HG02798 (cell line): ENCODE data around the gene PVR.
"Not testable (repeated sequence)": the region's sequence is repeated elsewhere in the genome, so short reads cannot be mapped to it uniquely, and the experiment has no call there.

Experiments
- ATAC-seq: cut with Tn5 transposase; IDR thresholded peaks from one replicate; pipeline ENCODE4 v1.9.1; 2021; ENCODE audit warnings: mild to moderate bottlenecking; ENCODE audit not compliant: unreplicated experiment, poor library complexity

The PVR gene

DNA sequence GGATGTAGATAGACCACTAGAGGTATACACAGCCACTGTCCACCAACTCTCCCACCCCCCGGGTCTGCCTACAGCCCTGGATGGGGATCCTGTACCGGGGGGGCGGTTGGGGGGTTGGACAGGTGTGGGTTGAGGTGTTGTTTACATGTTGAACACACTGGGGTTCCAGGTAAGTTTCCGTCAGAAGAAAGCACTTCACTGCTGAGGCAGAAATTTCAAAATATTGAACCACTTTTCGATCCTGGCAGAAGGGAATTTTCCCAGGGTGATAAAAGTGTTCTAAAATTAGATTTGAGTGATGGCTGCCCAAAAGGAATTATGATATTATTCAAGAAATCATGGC, 48.6 kb downstream of the PVR start:
- ATAC-seq: no peak

DNA sequence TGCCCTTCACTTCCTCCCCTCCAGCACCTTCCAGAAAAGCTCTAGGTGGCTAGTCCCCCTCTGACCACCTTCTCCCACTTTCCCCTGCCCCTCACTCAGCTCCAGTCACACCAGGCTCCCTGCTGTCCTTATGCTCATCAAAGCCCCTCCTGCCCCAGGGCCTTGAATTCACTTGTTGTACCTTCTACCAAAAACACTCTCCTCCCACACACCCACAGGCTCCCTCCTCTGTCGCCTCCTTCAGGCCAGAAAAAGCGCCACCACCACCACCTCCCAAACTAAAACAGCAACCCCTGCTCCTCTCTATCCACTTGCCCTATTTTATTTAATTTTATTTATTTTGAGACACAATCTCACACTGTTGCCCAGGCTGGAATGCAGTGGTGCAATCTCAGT, 50.5 kb downstream of the PVR start:
- no peak for ATAC-seq

DNA sequence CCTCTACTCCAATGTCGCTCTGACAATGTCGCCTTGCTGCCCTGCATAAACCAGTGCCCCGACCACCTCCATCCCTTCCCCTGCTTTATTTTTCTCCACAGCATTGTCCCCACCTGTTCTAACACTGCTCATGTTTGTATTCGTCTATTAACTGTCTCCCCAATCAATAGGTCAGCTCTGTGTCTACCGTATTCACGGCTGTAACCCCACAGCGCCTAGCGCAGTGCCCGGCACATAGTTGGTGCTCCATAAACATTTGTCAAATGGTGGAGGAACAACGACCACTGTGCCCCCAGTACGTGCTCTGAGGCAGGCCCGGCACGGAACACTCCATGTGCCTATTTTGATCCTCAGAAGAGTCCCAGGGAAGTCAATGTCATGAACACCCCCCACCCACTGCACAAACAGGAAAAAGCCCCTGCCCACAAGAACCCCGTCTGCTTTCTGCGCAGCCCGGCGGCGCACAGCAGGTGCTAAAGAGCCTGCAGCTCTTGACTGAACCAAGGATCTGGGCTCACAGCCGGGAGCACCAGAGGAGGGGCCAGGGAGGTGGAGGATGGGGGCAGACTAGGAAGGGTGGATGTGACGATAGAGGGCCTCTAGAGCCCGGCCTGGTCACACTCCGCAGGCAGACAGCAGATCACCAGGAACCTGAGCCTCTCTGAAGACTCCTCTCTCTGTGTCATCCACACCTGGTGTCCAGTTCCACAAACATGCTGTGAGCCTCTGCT, 53.4 kb downstream of the PVR start:
- ATAC-seq: no peak

DNA sequence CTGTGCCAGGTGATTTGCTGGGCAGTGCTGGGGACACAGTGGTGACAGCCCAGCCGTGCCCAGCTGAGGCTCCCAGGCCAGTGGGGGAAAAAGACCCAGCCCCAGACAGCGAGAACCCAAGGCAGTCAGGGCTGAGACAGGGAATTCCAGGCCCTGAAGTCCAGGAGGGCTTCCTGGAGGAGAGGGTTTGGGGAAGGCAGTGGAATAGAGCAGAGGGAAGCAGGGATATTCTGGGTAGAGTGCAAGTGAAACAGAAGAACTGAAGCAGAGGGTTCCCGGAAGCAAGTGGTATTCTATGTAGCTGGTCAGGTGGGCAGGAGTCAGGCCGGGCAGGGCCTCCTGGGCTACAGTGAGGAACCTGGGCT, 53.9 kb downstream of the PVR start:
- ATAC-seq: no peak

DNA sequence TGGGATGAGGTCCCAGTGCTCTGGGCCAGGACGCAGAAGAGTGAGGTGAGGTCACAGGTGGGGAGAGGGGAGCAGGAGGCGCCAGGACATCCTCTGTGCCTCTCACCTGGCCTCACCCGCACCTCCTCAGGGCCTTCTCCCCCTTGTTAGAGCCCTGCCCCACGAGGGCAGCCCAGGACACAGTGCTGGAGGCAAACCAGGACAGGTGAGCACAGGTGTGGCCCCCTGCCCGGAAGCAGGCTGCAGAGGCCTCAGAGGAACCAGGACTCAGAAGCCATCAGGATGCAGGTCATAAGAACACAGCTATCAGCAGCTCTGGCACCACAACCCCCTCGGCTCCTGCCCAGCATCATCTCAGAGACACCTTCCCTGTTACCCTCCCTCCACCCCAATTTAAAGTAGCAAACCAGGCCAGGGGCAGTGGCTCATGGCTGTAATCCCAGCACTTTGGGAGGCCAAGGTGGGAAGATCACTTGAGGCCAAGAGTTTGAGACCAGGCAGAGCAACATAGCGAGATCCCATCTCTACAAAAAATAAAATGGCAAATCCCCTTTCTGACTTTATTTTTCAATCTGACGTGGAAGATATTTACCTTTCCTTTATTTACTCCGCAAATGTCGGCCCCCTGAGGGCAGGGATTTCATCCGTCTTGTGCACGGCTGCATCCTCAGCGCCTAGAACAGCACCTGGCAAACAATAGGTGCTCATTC, 54.9 kb downstream of the PVR start, which contains the start of gene CEACAM16:
TSS of gene CEACAM16 (plus strand) at position 660 of the 710 bp plus-strand sequence. CDS start 2,306 bp downstream, outside the sequence.
- ATAC-seq: no peak

DNA sequence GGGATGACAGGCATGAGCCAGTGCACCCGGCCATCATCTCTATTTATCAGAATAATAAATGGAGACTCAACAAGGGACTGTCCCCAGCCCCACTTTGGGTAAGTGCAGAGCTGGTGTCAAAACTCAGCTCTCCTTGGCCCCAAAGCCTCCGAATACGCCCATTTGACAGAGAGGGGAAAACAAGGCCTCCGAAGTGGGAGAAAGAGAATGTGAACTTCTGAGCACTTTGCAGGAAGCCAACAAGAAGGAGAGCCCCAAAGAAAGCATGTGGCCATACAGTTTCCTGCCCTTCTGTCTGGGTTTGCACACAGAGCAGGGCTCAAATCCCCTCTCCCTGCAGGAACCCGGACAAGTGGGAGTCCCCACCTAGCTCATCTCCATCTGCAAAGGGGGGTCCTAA, 56.8 kb downstream of the PVR start:
- ATAC-seq: no peak

DNA sequence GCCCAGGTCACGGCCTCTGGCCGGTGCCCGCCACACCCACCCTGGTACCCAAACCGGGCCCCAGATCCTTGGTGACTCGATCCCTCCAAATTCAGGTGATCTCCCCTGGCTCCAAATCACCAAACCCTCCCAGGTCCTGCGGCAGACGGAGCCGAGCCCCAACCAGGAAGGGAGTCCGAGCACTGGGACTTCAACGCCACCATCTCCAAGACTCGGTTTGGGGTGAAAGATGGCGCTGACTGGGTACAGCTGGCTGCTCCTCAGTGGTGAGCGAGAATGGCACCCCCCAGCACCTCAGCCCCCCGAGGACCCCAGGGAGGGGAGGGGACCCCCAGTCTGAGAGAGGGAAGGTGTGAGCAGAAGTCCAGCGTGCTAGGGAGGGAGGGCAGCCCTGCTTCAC, 57.5 kb downstream of the PVR start:
- ATAC-seq: no peak

DNA sequence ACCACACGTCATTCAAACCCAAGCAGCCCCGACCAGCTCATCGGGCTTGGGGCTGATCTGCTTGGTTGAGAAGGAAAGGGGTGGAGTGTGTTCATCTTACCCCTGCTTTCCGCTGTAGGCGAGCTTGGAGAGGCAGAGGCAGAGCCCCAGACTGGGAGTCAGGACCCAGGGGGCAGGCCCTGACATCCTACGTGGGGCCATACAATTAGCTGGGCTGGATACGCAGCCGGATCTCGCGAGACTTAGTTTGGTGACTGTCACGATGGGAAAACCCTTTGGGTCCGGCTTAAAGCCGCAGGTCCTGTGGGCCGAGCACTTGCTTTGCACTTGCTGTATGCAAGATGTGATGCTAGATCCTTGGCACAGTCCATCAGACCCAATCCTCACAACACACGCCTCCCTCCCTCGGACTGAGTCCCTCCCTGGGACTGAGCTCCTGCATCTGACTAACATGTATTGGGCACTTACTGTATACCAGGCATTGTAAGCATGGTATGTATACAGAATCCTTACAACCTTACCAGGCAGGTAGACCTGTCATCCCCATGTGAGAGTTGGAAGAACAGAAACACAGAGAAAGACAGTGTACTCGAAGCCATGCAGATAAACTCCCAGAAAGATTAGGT, 59.0 kb downstream of the PVR start:
- ATAC-seq: no peak

DNA sequence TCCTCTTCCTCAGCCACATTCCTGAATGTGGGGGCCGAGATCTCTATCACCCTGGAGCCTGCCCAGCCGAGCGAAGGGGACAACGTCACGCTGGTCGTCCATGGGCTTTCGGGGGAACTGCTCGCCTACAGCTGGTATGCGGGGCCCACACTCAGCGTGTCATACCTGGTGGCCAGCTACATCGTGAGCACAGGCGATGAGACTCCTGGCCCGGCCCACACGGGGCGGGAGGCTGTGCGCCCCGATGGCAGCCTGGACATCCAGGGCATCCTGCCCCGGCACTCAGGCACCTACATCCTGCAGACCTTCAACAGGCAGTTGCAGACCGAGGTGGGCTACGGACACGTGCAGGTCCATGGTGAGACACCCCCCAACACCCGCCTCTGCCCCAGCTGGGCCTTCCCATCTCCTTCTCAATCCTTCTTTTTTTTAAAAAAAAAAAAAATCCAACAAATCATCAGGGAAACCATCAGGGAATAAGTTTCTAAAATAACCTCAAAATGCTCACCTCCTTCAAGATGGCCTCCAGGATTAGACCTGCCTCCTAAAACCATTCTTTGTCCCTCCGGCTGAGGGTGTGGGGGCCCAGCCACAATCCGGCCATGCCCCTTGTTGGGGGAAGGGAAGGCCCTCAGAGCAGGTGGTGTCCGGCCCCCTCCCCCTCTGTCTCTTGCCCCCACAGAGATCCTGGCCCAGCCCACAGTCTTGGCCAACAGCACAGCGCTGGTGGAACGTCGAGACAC, 59.8 kb downstream of the PVR start:
- ATAC-seq: no peak

DNA sequence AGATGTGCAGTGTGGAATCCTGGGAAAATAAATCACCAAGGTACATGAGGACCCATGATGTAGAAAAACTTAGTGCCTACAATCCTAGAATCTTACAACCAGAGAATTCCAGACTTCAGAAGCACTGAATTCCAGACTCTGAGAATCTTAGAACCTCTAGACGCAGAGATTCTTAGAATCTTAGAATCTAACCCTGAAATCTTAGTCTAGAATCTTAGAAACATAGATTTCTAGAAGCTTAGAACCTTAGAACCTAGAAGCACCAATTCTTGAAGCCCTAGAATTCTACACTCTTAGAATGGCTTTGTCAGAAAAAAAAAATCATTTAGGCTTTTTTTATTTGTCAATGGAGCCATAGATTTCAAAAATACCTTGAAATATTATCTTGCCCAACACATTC, 61.3 kb downstream of the PVR start:
- ATAC-seq: no peak

DNA sequence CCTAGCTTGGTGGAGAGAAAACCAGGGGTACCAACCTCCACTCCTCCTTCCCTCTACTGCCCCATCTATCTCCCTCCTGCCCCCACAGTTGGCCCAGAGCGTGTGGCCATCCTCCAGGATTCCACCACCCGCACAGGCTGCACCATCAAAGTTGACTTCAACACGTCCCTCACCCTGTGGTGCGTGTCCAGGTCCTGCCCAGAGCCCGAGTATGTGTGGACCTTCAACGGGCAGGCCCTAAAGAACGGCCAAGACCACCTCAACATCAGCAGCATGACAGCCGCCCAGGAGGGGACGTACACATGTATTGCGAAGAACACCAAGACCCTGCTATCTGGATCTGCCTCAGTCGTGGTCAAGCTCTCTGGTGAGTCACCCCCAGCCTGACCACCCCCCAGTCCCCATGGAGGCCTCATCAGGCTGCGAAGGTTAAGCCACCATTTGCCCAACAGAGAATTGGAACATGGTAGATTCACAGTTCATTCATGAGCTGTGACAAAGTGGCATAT, 61.8 kb downstream of the PVR start:
- no peak for ATAC-seq

DNA sequence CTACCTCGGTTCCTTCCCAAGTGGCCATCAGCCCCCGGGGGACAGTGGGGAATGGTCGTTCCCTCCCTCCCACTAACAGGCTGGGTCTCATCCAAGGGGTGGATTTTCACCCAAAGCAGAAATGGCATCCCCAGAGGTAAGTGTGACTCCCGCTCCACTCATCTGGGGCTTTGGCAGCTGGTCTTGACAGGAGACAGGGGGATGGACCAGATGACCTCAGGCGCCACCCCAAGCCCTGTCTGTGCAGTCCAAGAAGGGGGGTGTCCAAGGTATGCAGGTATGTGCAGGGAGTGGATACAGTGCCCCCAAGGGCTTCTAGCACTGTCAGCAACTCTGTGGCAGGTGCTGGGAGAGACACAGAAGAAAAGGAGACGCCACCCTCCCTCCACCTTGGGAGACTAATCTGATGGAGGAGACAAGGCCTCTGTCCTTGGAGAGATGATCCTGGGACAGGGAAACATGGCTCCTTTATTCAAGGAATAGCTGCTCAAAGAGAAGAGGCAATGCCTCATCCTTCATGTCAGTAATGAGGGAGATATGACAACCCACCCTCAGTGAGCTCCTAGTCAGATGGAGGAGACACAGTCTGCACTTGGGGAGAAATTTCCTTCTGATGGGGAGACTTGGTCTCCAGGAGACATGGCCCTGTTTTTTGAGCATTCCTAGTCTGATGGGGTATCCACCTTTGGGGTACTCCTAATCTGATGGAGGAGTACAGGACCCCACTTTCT, 63.0 kb downstream of the PVR start:
- no peak for ATAC-seq

DNA sequence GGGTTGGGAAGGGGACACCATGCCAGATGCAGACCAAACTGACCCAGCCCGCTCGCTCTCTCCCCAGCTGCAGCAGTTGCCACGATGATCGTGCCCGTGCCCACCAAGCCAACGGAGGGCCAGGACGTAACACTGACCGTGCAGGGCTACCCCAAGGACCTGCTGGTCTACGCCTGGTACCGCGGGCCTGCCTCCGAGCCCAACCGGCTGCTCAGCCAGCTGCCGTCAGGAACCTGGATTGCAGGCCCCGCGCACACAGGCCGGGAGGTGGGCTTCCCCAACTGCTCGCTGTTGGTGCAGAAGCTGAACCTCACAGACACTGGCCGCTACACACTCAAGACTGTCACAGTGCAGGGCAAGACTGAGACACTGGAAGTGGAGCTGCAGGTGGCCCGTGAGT, 64.1 kb downstream of the PVR start:
- ATAC-seq: no peak

DNA sequence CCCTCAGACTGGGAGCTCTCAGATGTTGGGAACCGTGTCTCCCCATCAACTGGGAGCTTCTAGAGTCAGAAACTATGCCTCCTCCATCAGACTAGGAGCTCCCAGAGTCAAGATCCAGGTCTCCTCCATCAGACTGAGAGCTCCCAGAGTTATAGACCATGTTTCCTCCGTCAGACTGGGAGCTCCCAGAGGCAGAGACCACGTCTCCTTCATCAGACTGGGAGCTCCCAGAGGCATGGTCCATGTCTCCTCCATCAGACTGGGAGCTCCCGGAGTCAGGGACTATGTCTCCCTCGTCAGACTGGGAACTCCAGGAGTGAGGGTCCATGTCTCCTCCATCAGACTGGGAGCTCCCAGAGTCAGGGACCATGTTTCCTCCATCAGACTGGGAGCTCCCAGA, 65.2 kb downstream of the PVR start:
- ATAC-seq: no peak

DNA sequence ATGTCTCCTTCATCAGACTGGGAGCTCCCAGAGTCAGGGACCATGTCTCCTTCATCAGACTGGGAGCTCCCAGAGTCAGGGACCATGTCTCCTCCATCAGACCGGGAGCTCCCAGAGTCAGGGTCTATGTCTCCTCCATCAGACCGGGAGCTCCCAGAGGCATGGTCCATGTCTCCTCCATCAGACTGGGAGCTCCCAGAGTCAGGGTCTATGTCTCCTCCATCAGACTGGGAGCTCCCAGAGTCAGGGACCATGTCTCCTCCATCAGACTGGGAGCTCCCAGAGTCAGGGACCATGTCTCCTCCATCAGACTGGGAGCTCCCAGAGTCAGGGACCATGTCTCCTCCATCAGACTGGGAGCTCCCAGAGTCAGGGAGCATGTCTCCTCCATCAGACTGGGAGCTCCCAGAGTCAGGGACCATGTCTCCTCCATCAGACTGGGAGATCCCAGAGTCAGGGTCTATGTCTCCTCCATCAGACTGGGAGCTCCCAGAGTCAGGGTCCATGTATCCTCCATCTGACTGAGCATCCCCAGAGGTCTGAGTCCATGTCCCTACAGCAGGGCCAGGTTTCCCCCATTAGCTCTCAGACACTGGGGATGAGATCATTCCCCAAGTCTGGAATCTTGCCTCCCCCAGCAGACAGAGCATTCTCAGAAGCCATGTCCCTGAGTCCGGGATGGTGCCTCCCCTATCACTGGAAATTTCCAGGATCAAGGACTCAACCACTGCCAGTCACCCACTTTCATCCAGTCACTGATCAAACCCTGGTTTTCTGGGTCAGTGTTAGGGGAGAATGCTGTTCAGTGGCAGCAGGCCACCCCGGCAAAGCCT, 65.9 kb downstream of the PVR start:
- ATAC-seq: not testable (repeated sequence)

DNA sequence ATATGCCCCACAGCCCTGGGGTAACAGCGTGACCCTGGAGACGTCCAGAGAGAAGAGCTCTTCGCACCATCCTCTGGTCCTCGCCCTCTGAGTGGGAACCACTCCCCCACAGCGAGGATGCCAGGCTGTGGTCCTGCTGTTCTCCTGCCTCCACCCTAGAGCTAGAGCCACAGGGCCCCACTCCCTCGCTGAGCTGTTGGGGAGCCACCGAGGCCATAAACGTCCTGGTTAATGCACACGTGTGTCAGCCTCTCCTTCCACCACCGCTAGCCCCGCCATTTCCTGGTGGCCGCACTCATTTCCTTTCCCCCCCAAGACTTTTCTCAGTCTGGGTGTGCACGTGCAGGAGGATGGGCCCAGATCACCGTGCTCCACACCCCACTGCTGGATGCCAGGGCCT, 66.8 kb downstream of the PVR start:
- no peak for ATAC-seq

DNA sequence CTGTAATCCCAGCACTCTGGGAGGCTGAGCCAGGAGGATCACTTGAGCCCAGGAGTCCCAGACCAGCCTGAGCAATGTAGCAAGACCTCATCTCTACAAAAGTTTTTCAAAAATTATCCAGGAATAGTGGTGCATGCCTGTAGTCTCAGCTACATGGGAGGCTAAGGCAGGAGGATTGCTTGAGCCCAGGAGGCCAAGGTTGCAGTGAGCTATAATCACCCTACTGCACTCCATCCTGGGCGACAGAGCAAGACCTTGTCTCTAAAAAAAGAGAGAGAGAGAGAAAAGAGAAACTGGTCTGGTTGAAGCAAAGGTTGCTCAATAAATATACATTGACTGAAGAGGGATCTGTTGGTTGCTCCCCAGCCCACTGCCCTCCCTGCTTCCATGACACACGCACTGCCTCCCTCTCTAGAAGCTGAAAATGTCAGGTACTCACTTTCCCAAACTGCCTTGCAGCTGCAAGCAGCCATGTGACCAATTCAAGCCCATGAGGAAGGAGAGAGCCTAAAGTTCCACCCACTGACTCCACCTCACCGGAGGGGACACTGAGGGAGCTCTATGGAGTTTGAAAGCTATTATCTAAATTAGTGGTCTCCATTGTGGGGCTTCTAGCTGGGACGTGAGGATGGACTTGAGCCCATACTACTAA, 69.3 kb downstream of the PVR start:
- ATAC-seq: no peak
